ENCODE results near the gene KRT17. TPM values are rescaled to one million over a fixed set of nuclear protein-coding genes. Genes with fewer than 3 reads are reported as not detected.

The KRT17 gene
- polyA plus RNA-seq, 1 donor from 2014 or later = not detected

DNA sequence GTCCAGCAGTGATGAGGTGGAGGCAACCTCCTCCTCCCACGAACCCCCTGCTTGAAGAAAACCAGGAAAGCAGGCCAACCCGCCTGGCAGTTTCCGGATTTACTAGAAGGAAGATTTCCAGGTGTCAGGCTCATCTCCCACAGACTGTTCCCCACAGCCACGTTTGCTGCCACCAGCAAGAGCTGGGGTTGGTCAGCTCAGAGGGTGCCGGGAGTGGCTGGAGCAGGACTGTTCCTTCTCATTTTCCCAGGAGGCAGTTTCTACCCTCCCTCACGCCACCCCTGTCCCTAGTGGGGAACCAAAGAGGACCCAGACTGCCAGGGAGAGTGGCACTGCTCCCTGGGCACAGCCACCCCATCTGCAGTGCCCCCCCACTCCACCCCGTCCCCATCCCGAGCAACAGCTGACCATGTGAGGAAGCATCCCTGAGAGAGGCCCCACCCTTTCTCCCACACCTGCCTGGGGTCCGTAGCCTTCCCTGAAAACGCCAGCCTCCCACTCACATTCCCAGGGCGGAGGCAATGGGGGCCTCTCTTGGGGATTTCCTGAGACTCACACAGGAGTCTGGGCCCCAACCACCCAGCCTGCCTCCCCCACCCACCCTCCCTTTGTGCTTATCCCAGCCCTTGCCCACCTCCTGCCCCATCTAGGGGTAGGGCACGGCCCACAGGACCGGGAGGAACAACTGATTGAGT is 5.9 kb downstream of the KRT17 start:
- no peaks in the 10 kb centered on the region for H3K9me3 ChIP-seq (ENCODE audit: low read length)
- H3F3A ChIP-seq (ENCODE audit: insufficient read depth, low read length, poor library complexity, severe bottlenecking) = no peaks in the 10 kb centered on the region
- H2AFZ ChIP-seq (ENCODE audit: low read depth, low read length) = no peak overlapping the region
- no peaks in the 10 kb centered on the region for H3K27me3 ChIP-seq (ENCODE audit: insufficient read depth, low read depth, low read length)
- H3K4me2 ChIP-seq (ENCODE audit: low read length) = no peak overlapping the region
- H3K27ac ChIP-seq (ENCODE audit: low read length) = no peak overlapping the region
- no peaks in the 10 kb centered on the region for H3K36me3 ChIP-seq (ENCODE audit: insufficient read depth, low read length)
- no peaks in the 10 kb centered on the region for H3K79me2 ChIP-seq (replicated peaks; ENCODE audit: insufficient read depth, low read length)
- H3K9me2 ChIP-seq (ENCODE audit: insufficient read depth, low read length) = no peaks in the 10 kb centered on the region
- H3K9ac ChIP-seq (ENCODE audit: low read length) = no peak overlapping the region
- no peaks in the 10 kb centered on the region for H4K20me1 ChIP-seq (ENCODE audit: insufficient read depth)
- TF ChIP-seq, protein P1, sequence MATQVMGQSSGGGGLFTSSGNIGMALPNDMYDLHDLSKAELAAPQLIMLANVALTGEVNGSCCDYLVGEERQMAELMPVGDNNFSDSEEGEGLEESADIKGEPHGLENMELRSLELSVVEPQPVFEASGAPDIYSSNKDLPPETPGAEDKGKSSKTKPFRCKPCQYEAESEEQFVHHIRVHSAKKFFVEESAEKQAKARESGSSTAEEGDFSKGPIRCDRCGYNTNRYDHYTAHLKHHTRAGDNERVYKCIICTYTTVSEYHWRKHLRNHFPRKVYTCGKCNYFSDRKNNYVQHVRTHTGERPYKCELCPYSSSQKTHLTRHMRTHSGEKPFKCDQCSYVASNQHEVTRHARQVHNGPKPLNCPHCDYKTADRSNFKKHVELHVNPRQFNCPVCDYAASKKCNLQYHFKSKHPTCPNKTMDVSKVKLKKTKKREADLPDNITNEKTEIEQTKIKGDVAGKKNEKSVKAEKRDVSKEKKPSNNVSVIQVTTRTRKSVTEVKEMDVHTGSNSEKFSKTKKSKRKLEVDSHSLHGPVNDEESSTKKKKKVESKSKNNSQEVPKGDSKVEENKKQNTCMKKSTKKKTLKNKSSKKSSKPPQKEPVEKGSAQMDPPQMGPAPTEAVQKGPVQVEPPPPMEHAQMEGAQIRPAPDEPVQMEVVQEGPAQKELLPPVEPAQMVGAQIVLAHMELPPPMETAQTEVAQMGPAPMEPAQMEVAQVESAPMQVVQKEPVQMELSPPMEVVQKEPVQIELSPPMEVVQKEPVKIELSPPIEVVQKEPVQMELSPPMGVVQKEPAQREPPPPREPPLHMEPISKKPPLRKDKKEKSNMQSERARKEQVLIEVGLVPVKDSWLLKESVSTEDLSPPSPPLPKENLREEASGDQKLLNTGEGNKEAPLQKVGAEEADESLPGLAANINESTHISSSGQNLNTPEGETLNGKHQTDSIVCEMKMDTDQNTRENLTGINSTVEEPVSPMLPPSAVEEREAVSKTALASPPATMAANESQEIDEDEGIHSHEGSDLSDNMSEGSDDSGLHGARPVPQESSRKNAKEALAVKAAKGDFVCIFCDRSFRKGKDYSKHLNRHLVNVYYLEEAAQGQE (IDR thresholded peaks at IDR 0.05; ENCODE audit: borderline replicate concordance) = no peak
- TF ChIP-seq SMC3 (conservative IDR thresholded peaks at IDR 0.05; ENCODE audit: poor library complexity) = no peak
- TF ChIP-seq TAF1 (IDR thresholded peaks at IDR 0.05; ENCODE audit: low read depth) = no peak
- no peak for TF ChIP-seq RAD21 (conservative IDR thresholded peaks at IDR 0.05)
- TF ChIP-seq, protein P2, sequence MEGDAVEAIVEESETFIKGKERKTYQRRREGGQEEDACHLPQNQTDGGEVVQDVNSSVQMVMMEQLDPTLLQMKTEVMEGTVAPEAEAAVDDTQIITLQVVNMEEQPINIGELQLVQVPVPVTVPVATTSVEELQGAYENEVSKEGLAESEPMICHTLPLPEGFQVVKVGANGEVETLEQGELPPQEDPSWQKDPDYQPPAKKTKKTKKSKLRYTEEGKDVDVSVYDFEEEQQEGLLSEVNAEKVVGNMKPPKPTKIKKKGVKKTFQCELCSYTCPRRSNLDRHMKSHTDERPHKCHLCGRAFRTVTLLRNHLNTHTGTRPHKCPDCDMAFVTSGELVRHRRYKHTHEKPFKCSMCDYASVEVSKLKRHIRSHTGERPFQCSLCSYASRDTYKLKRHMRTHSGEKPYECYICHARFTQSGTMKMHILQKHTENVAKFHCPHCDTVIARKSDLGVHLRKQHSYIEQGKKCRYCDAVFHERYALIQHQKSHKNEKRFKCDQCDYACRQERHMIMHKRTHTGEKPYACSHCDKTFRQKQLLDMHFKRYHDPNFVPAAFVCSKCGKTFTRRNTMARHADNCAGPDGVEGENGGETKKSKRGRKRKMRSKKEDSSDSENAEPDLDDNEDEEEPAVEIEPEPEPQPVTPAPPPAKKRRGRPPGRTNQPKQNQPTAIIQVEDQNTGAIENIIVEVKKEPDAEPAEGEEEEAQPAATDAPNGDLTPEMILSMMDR (IDR thresholded peaks at IDR 0.05; ENCODE audit: poor library complexity, severe bottlenecking) = no peak
- no peak for TF ChIP-seq EP300 (conservative IDR thresholded peaks at IDR 0.05; ENCODE audit: poor library complexity, severe bottlenecking)
- TF ChIP-seq MXI1 (conservative IDR thresholded peaks at IDR 0.05; ENCODE audit: poor library complexity, severe bottlenecking) = no peak
- no peak for TF ChIP-seq POLR2AphosphoS5 (IDR thresholded peaks at IDR 0.05)
- TF ChIP-seq EZH2 (IDR thresholded peaks at IDR 0.05; ENCODE audit: borderline replicate concordance, insufficient read depth, low read length, poor library complexity, severe bottlenecking) = no peak
- H3K4me3 ChIP-seq (ENCODE audit: low read length) = no peak overlapping the region

DNA sequence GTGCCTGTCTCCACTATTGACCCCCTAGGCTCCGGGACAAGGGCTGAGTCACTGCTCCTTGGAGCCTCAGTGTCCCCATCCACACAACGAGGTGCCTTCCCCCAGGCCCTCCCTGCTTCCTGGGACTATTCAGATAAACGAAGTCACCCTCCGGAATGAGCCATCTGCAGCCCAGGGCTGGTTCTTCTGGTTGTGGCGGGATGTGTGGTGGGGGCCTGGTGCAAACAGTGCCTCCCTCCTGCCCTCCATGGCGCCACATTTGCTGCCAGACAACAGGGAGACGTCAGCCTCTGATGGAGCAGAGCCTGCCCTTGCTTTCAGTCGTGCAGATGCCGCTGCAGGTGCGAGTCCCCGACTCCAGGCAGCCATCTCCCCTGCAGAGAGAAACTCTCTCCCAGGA is 6.7 kb downstream of the KRT17 start:
- no peak overlapping the region for H2AFZ ChIP-seq (ENCODE audit: low read depth, low read length)
- TF ChIP-seq, protein P2 (IDR thresholded peaks at IDR 0.05; ENCODE audit: poor library complexity, severe bottlenecking) = no peak
- TF ChIP-seq TAF1 (IDR thresholded peaks at IDR 0.05; ENCODE audit: low read depth) = no peak
- TF ChIP-seq RAD21 (conservative IDR thresholded peaks at IDR 0.05) = no peak
- no peaks in the 10 kb centered on the region for H3K27me3 ChIP-seq (ENCODE audit: insufficient read depth, low read depth, low read length)
- no peaks in the 10 kb centered on the region for H3K9me3 ChIP-seq (ENCODE audit: low read length)
- H3K9me2 ChIP-seq (ENCODE audit: insufficient read depth, low read length) = no peaks in the 10 kb centered on the region
- H3K4me3 ChIP-seq (ENCODE audit: low read length) = no peak overlapping the region
- H4K20me1 ChIP-seq (ENCODE audit: insufficient read depth) = no peaks in the 10 kb centered on the region
- H3K9ac ChIP-seq (ENCODE audit: low read length) = no peak overlapping the region
- no peak overlapping the region for H3K4me2 ChIP-seq (ENCODE audit: low read length)
- no peaks in the 10 kb centered on the region for H3F3A ChIP-seq (ENCODE audit: insufficient read depth, low read length, poor library complexity, severe bottlenecking)
- H3K79me2 ChIP-seq (replicated peaks; ENCODE audit: insufficient read depth, low read length) = no peaks in the 10 kb centered on the region
- H3K36me3 ChIP-seq (ENCODE audit: insufficient read depth, low read length) = no peaks in the 10 kb centered on the region
- no peak overlapping the region for H3K27ac ChIP-seq (ENCODE audit: low read length)

Measured in neural cell (in vitro differentiated cells).